Hepatocyte (in vitro differentiated cells): ENCODE results near the gene GPC3. TPM values are rescaled to one million over a fixed set of nuclear protein-coding genes. Genes with fewer than 3 reads are reported as not detected.

Experiments used
- DNase-seq: peaks from one replicate; pipeline ENCODE4 v3.0.0-alpha.2; 2016; ENCODE audit warnings: low spot score
- H2AFZ ChIP-seq: fragments of 200-600 bp; sonication (generic); 2 replicates; pipeline ENCODE4 v1.6.0; 2016; ENCODE audit warnings: antibody characterized with exemption, mild to moderate bottlenecking
- H3K27ac ChIP-seq: fragments of 200-600 bp; sonication (generic); 2 replicates; pipeline ENCODE4 v1.5.1; 2016; ENCODE audit warnings: mild to moderate bottlenecking
- H3K27me3 ChIP-seq: fragments of 200-600 bp; sonication (generic); 2 replicates; pipeline ENCODE4 v1.6.1; 2016
- H3K36me3 ChIP-seq: fragments of 200-600 bp; sonication (generic); replicated peaks from 2 replicates; pipeline ENCODE4 v1.5.1; 2016; ENCODE audit warnings: low read depth; ENCODE audit not compliant: insufficient read depth
- H3K4me1 ChIP-seq: fragments of 200-600 bp; sonication (generic); 2 replicates; pipeline ENCODE4 v1.5.1; 2016; ENCODE audit warnings: mild to moderate bottlenecking, moderate library complexity; ENCODE audit not compliant: insufficient read depth
- H3K4me2 ChIP-seq: fragments of 200-600 bp; sonication (generic); 2 replicates; pipeline ENCODE4 v1.6.0; 2016
- H3K4me3 ChIP-seq: fragments of 200-600 bp; sonication (generic); 2 replicates; pipeline ENCODE4 v1.5.1; 2016; ENCODE audit warnings: mild to moderate bottlenecking
- H3K79me2 ChIP-seq: fragments of 200-600 bp; sonication (generic); 2 replicates; pipeline ENCODE4 v1.6.0; 2017; ENCODE audit warnings: mild to moderate bottlenecking
- H3K9me2 ChIP-seq: fragments of 200-600 bp; sonication (generic); replicated peaks from 2 replicates; pipeline ENCODE4 v1.6.0; 2017; ENCODE audit warnings: mild to moderate bottlenecking; ENCODE audit not compliant: insufficient read depth
- H3K9me3 ChIP-seq: fragments of 200-600 bp; sonication (generic); 2 replicates; pipeline ENCODE4 v1.5.1; 2016; ENCODE audit warnings: low read depth, mild to moderate bottlenecking
- H4K20me1 ChIP-seq: fragments of 200-600 bp; sonication (generic); 2 replicates; pipeline ENCODE4 v1.6.0; 2016; ENCODE audit warnings: mild to moderate bottlenecking; ENCODE audit not compliant: insufficient read depth, poor library complexity, severe bottlenecking
- EZH2 ChIP-seq: fragments of 200-600 bp; sonication (generic); IDR thresholded peaks from 2 replicates; pipeline ENCODE4 v1.6.1; 2016; ENCODE audit warnings: antibody characterized with exemption, mild to moderate bottlenecking, borderline replicate concordance
- EZH2phosphoT487 ChIP-seq: fragments of 200-600 bp; sonication (generic); IDR thresholded peaks from one replicate; pipeline ENCODE4 v1.6.1; 2018; ENCODE audit warnings: antibody characterized with exemption, mild to moderate bottlenecking, low read depth, moderate library complexity; ENCODE audit not compliant: unreplicated experiment, severe bottlenecking
- WGBS: methylation state at CpG from one replicate; pipeline ENCODE4 v1.1.6; 2016; ENCODE audit warnings: low lambda C conversion rate; ENCODE audit errors: missing lambda C conversion rate; 5-methylcytosine and 5-hydroxymethylcytosine counted together
- polyA plus RNA-seq: library from polyadenylated mRNA; unstranded; fragments of >200 nt; fragmentation: Nextera tagmentation; extraction: Ambion mirVana; gene quantifications from 2 replicates; pipeline ENCODE4 v1.2.1, GENCODE V29; 2016
- total RNA-seq: library from RNA; depleted of rRNA; stranded (reverse); fragments of >200 nt; gene quantifications from 2 replicates; pipeline ENCODE4 v1.2.3, GENCODE V29; 2014
- TF ChIP-seq, protein P1 (sequence below): fragments of 200-600 bp; sonication (generic); IDR thresholded peaks from 2 replicates; pipeline ENCODE4 v1.5.1; 2016; ENCODE audit warnings: antibody characterized with exemption, mild to moderate bottlenecking; ENCODE audit not compliant: poor library complexity

Gene GPC3
- total and polyA plus RNA-seq, 2 experiments from 2014 or later, result 789 to 860 TPM

DNA sequence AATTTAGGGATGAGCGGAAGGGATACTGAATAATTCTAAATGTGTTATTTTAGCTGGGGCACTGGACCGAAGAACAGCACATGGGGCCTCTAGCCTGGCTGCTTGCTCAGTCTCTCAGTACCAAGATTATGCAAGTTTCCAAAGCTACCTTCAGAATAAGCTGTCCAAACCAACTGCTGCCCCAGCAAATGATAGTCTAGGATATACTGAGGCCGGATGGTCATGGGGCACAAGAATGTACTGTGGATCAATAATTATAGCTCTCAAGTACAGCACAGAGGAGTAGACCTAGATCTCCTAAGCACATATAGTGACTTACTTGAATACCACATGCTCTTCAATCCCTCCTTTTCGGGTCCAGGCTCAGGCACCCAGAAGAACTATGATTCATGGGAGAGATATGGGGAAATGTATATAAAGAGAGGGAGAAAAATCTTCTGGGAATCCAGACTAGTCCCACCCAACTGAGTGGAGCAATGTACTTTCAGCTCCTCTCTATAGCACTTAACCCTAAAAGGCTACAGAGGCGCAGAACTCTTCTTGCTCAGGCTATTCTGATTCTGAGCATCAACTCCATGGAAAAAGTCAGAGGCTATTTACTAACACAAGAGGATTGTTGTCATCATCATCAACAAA is 409.8 kb downstream of the GPC3 start:
- Histone ChIP-seq H3K79me2 (no peaks in the 10 kb centered on the region), H3K36me3 (no peaks in the 10 kb centered on the region), H4K20me1 (no peaks in the 10 kb centered on the region), H3K4me1 (no peaks in the 10 kb centered on the region), H3K9me3 (peaks cover 7% of the 10 kb centered on the region), H3K4me3 (no peak overlapping the region), H2AFZ (no peak overlapping the region), H3K9me2 (no peaks in the 10 kb centered on the region), H3K4me2 (no peak overlapping the region), H3K27ac (no peak overlapping the region), H3K27me3 (no peaks in the 10 kb centered on the region)
- no peak for DNase-seq
- TF ChIP-seq EZH2 (no peak), EZH2phosphoT487 (no peak)
- TF ChIP-seq, protein P1, sequence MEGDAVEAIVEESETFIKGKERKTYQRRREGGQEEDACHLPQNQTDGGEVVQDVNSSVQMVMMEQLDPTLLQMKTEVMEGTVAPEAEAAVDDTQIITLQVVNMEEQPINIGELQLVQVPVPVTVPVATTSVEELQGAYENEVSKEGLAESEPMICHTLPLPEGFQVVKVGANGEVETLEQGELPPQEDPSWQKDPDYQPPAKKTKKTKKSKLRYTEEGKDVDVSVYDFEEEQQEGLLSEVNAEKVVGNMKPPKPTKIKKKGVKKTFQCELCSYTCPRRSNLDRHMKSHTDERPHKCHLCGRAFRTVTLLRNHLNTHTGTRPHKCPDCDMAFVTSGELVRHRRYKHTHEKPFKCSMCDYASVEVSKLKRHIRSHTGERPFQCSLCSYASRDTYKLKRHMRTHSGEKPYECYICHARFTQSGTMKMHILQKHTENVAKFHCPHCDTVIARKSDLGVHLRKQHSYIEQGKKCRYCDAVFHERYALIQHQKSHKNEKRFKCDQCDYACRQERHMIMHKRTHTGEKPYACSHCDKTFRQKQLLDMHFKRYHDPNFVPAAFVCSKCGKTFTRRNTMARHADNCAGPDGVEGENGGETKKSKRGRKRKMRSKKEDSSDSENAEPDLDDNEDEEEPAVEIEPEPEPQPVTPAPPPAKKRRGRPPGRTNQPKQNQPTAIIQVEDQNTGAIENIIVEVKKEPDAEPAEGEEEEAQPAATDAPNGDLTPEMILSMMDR, result no peak
- 85% methylated on average over 5 of the region's 5 CpGs for WGBS

DNA sequence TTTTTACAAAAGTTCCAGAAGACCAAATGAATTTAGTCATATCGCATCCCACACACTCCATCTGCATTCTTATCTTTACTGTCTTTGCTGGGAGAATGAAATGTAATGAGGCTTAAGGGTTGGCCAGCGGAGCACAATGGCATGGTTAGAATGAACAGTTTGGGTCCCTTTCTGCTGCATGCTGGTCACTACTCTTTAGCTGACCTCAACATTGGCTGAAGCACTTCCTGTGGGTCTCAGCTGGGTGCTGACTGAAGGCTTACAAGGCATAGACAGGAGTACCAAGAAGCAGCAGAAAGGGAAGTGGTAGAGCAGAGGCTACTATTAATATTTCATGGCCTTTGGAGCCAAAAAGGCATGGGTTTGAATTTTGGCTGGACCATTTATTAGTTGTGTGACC is 410.7 kb downstream of the GPC3 start:
- 71% methylated on average over 2 of the region's 2 CpGs for WGBS
- no peak overlapping the region for H3K27ac ChIP-seq
- no peaks in the 10 kb centered on the region for H3K79me2 ChIP-seq

DNA sequence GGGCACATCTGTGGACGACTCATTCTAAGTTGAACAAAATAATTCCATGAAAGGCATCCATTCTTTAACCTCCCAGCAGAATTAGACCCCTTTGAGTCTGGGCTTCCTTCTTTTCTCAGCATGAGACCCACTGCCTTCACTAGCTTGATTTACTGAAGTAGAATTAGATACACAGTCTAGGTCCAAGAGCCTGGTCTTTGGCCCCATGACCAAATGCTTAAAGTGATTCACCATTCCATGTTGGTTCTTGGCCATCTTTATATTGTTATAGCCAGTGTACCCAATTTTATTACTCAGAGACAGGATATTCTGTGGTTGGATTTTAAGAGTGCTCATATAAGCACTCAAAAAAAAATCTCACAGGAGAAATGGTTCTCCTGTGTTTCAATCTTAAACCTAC is 414.8 kb downstream of the GPC3 start:
- no peaks in the 10 kb centered on the region for H3K9me2 ChIP-seq
- no peak overlapping the region for H2AFZ ChIP-seq
- no peaks in the 10 kb centered on the region for H3K79me2 ChIP-seq
- no peak overlapping the region for H3K4me3 ChIP-seq
- H3K4me1 ChIP-seq, result no peaks in the 10 kb centered on the region
- H3K36me3 ChIP-seq, result no peaks in the 10 kb centered on the region
- WGBS, result 70% methylated on average over 1 of the region's 1 CpG
- no peak overlapping the region for H3K27ac ChIP-seq
- H3K27me3 ChIP-seq, result no peaks in the 10 kb centered on the region
- DNase-seq, result no peak
- H3K9me3 ChIP-seq, result peaks cover 7% of the 10 kb centered on the region
- TF ChIP-seq, protein P1, result no peak
- TF ChIP-seq EZH2 (no peak), EZH2phosphoT487 (no peak)
- no peak overlapping the region for H3K4me2 ChIP-seq
- H4K20me1 ChIP-seq, result no peaks in the 10 kb centered on the region

More for the DNA sequence above, 410.7 kb downstream of the GPC3 start:
- H2AFZ ChIP-seq, result no peak overlapping the region
- no peak overlapping the region for H3K4me3 ChIP-seq
- H3K9me3 ChIP-seq, result peaks cover 7% of the 10 kb centered on the region
- H3K4me2 ChIP-seq, result no peak overlapping the region
- no peaks in the 10 kb centered on the region for H3K9me2 ChIP-seq
- H3K27me3 ChIP-seq, result no peaks in the 10 kb centered on the region
- DNase-seq, result no peak
- H4K20me1 ChIP-seq, result no peaks in the 10 kb centered on the region
- H3K36me3 ChIP-seq, result no peaks in the 10 kb centered on the region
- TF ChIP-seq EZH2phosphoT487 (no peak), EZH2 (no peak)
- TF ChIP-seq, protein P1, result no peak
- no peaks in the 10 kb centered on the region for H3K4me1 ChIP-seq

DNA sequence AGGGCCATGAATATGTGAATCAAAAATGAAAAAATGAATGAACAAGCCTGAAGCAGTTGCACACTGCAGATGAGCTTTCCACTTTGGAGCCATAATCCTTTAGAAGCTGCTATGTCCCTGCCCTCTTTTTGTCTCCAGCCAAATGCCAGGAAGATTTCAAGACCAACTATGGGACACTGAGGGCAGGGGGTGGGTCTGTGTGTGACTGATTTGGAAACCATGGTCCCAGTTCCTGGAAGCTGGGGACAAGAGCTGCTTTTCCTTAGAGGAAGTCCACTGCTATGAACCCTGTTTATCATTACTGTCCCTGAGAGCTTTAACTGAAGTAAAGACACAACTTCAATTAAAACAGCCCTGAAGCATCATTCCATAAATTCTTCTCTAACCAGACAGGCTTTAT is 416.2 kb downstream of the GPC3 start:
- Histone ChIP-seq H3K36me3 (no peaks in the 10 kb centered on the region), H3K4me1 (no peaks in the 10 kb centered on the region), H3K9me2 (no peaks in the 10 kb centered on the region), H3K27ac (no peak overlapping the region), H3K27me3 (no peaks in the 10 kb centered on the region), H3K4me2 (no peak overlapping the region), H3K9me3 (peaks cover 7% of the 10 kb centered on the region), H2AFZ (no peak overlapping the region), H3K79me2 (no peaks in the 10 kb centered on the region), H4K20me1 (no peaks in the 10 kb centered on the region), H3K4me3 (no peak overlapping the region)
- no peak for TF ChIP-seq EZH2phosphoT487
- TF ChIP-seq, protein P1, result no peak
- no peak for TF ChIP-seq EZH2
- DNase-seq, result no peak
